Tibial artery (tissue), 4 donors: ENCODE data around the gene CHST6.
"Not testable (repeated sequence)": the region's sequence is repeated elsewhere in the genome, so short reads cannot be mapped to it uniquely, and the experiment has no call there.

Source experiments
- DNase-seq, 2 donors: peaks; one replicate each; pipeline ENCODE4 v3.0.0-alpha.2; 2019
- H3K27ac ChIP-seq, 2 donors: fragments of 200-600 bp; sonication (generic) in 1 of 2; 1 replicate in 1 of 2; 2 replicates in 1 of 2; pipeline ENCODE4 v1.5.1; 2018 to 2019; ENCODE audit warnings: mild to moderate bottlenecking in 1 of 2
- H3K27me3 ChIP-seq, 2 donors: fragments of 200-600 bp; sonication (generic) in 1 of 2; one replicate each; pipeline versions ENCODE4 v1.5.1 to v1.6.0; 2016 to 2019
- H3K36me3 ChIP-seq, 3 donors: fragments of 200-600 bp; sonication (generic) in 2 of 3; one replicate each; pipeline ENCODE4 v1.5.1; 2016 to 2019; ENCODE audit warnings: mild to moderate bottlenecking in 2 of 3
- H3K4me1 ChIP-seq, 4 donors: fragments of 200-600 bp; sonication (generic) in 2 of 4; 1 replicate in 3 of 4; 2 replicates in 1 of 4; pipeline ENCODE4 v1.5.1; 2016 to 2019
- H3K4me3 ChIP-seq, 2 donors: fragments of 200-600 bp; sonication (generic) in 1 of 2; 1 replicate in 1 of 2; 2 replicates in 1 of 2; pipeline ENCODE4 v1.5.1; 2018 to 2019; ENCODE audit warnings: mild to moderate bottlenecking in 2 of 2
- H3K9me3 ChIP-seq, 3 donors: fragments of 200-600 bp; sonication (generic) in 1 of 3; one replicate each; pipeline ENCODE4 v1.5.1; 2016 to 2019
- CTCF ChIP-seq, 2 experiments: fragments of 200-600 bp in 1 of 2; fragments of 450-650 bp in 1 of 2; IDR thresholded peaks; one replicate each; pipeline ENCODE4 v1.5.1; 2017 to 2019; ENCODE audit warnings: antibody characterized with exemption in 2 of 2, mild to moderate bottlenecking in 1 of 2, moderate library complexity in 1 of 2
- intact Hi-C: fragments of 100-400 bp; cut with DNase I; formaldehyde crosslinking; loops from one replicate; pipeline ENCODE4 v1.15.0; 2023; ENCODE audit warnings: low total_unique reads

CHST6 gene

GRCh38 chr16:75433732-75434413, 61.4 kb downstream of the CHST6 start:
- intact Hi-C loops: no loop called here
- H3K27ac ChIP-seq: peak overlapping the region; percentile 96 to 99
- no peak for TF ChIP-seq CTCF (IDR thresholded peaks at IDR 0.05)
- H3K4me1 ChIP-seq: peaks cover 0 to 32% (median 12%) of the 10 kb centered on the region in 4 donors
- peak overlapping the region; percentile 73 to 92 for H3K4me3 ChIP-seq
- no peaks in the 10 kb centered on the region for H3K27me3 ChIP-seq
- peak; percentile 73 to 87 for DNase-seq
- peaks cover 0 to 5% (median 0%) of the 10 kb centered on the region in 3 donors for H3K36me3 ChIP-seq
- no peaks in the 10 kb centered on the region for H3K9me3 ChIP-seq

- TF ChIP-seq CTCF (IDR thresholded peaks at IDR 0.05): no peak
- H3K27ac ChIP-seq: peak within 1 kb of the TSS; percentile 96 to 99
- H3K4me3 ChIP-seq: peak within 1 kb of the TSS; percentile 73 to 92
- H3K9me3 ChIP-seq: no peaks in the 10 kb centered on the region
- H3K4me1 ChIP-seq: peaks cover 0 to 32% (median 12%) of the 10 kb centered on the region in 4 donors
- intact Hi-C loops: no loop called here
- DNase-seq: peak; percentile 95 to 98
- peaks cover 0 to 5% (median 0%) of the 10 kb centered on the region in 3 donors for H3K36me3 ChIP-seq
- no peaks in the 10 kb centered on the region for H3K27me3 ChIP-seq
Observed at GRCh38 chr16:75432828-75433731, 62.2 kb downstream of the CHST6 start, which contains the start of gene CFDP1. TSS of gene CFDP1 (minus strand) at chr16:75433503. CDS start at chr16:75433352, 151 bp downstream.

- no peak overlapping the region for H3K27ac ChIP-seq
- DNase-seq: no peak
- H3K4me1 ChIP-seq: peaks cover 0 to 45% (median 19%) of the 10 kb centered on the region in 4 donors
- H3K27me3 ChIP-seq: no peaks in the 10 kb centered on the region
- peaks cover 0 to 5% (median 0%) of the 10 kb centered on the region in 3 donors for H3K36me3 ChIP-seq
- H3K9me3 ChIP-seq: no peaks in the 10 kb centered on the region
- no peak overlapping the region for H3K4me3 ChIP-seq
- intact Hi-C loops: no loop called here
- TF ChIP-seq CTCF (IDR thresholded peaks at IDR 0.05): no peak
Observed at GRCh38 chr16:75429621-75430403, 65.4 kb downstream of the CHST6 start.

GRCh38 chr16:75426524-75426923, 68.7 kb downstream of the CHST6 start:
- H3K4me3 ChIP-seq, DNase-seq, intact Hi-C loops, H3K9me3 ChIP-seq, H3K36me3 ChIP-seq, H3K27me3 ChIP-seq: not testable (repeated sequence)
- peaks cover 0 to 45% (median 13%) of the 10 kb centered on the region in 4 donors for H3K4me1 ChIP-seq
- H3K27ac ChIP-seq: peak overlapping the region in 1 of 2 donors; percentile 50

GRCh38 chr16:75424105-75424762, 71.0 kb downstream of the CHST6 start:
- DNase-seq, H3K27ac ChIP-seq, H3K4me3 ChIP-seq, intact Hi-C loops, H3K27me3 ChIP-seq, H3K9me3 ChIP-seq, H3K36me3 ChIP-seq: not testable (repeated sequence)
- H3K4me1 ChIP-seq: peaks cover 0 to 47% (median 16%) of the 10 kb centered on the region in 4 donors

- no peaks in the 10 kb centered on the region for H3K36me3 ChIP-seq
- intact Hi-C loops: no loop called here
- no peak for TF ChIP-seq CTCF (IDR thresholded peaks at IDR 0.05)
- no peak overlapping the region for H3K27ac ChIP-seq
- no peaks in the 10 kb centered on the region for H3K27me3 ChIP-seq
- peaks cover 0 to 47% (median 16%) of the 10 kb centered on the region in 4 donors for H3K4me1 ChIP-seq
- no peaks in the 10 kb centered on the region for H3K9me3 ChIP-seq
- no peak overlapping the region for H3K4me3 ChIP-seq
- DNase-seq: no peak
Observed at GRCh38 chr16:75423723-75424104, 71.5 kb downstream of the CHST6 start.
